Activated CD8-positive, alpha-beta memory T cell treated with anti-CD3 and anti-CD28 coated beads for 24 hours (primary cell): ENCODE data around the gene ALDH1A2.

Source experiments
- DNase-seq: peaks from one replicate; pipeline ENCODE4 v3.0.0-alpha.2; 2020

Gene ALDH1A2

GRCh38 chr15:57941816-57942215 lies 123.7 kb downstream of the ALDH1A2 start:
- DNase-seq = no peak

- no peak for DNase-seq
Measured at GRCh38 chr15:57932348-57932747, 133.2 kb downstream of the ALDH1A2 start.

GRCh38 chr15:57931570-57931969 lies 133.9 kb downstream of the ALDH1A2 start:
- no peak for DNase-seq

DNA sequence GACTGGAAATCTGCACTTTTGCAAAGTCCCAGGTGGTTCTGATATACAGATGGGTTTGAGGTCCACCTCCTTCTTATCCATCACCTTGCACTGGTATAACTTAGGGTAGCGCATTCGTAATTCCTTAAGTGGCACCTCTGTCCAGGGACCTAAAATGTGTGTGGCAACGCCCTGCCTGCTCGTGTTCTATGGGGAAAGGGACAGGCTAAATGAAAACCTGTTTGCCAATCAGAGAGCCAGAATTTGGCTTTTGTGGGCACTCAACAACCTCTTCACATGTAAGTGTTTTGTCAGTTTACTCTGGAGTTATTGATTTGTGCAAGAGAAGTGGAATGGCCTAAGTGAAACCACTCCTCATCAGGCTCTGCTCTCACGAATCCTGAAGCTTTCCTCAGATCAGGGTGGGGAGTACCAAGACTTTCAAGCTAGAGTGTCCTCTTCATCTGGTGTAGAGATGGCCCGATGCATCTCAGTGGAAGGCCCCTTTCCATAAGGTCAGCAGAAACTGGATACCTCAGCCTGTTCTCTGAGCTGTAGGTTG lies 138.3 kb downstream of the ALDH1A2 start:
- DNase-seq = no peak

DNA sequence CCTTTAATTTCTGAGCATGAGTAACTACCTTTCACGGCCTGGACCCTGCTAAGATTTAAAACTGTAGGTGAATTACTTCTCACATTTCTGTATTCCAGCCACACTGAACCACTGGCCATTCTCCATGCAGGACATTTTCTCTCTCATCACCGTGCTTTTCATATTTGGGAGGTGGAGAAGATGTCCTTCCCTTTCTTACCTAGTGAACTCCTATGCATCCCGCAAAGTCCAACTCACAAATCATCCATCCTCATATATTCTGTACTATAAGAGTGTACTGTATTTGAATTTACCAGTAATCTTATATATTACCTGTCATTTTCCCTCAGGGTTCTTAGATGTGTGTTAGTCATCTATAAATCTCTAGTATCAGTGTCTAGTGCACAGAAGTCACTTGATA lies 139.9 kb downstream of the ALDH1A2 start:
- DNase-seq = no peak

DNA sequence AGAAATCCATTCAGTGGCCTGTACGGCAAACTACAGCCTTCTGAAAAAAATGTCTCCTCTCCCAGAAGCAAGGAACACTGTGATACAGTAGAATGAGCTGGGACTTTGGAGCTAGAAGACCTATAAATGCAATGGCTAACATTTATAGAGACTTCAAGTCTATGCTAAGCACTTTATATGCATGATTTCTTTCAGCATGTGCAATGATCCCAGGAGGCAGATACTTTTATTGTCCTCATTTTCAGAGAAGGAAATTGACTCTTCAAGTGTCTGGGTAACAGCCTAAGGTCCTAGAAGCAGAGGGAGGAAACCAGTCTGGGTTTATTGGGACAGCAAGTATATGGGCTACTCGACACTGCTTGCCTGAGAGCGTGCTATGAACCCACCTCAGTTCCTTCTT lies 140.9 kb downstream of the ALDH1A2 start:
- no peak for DNase-seq

GRCh38 chr15:57923750-57924149 lies 141.8 kb downstream of the ALDH1A2 start:
- no peak for DNase-seq

- DNase-seq = no peak
Measured at GRCh38 chr15:57923306-57923705, 142.2 kb downstream of the ALDH1A2 start.

DNA sequence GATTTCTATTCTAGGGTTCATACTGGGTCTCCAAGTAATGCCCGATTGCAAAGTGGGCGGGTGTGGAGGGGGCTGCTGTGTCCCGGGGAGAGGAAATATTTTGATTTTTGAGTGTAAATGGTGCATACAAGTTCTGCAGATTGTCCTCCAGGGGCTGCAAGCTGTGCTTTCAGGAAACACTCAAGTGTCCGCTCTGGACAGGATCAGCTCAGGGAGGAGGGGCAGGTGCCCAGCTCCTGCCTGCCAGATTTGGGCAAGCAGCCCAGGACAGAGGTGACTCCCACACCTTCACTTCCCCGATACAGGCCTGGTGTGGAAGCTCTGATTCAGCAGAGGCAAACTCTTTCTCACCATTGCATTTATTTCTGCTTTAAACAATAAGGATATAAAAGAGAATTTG lies 142.7 kb downstream of the ALDH1A2 start:
- no peak for DNase-seq

DNA sequence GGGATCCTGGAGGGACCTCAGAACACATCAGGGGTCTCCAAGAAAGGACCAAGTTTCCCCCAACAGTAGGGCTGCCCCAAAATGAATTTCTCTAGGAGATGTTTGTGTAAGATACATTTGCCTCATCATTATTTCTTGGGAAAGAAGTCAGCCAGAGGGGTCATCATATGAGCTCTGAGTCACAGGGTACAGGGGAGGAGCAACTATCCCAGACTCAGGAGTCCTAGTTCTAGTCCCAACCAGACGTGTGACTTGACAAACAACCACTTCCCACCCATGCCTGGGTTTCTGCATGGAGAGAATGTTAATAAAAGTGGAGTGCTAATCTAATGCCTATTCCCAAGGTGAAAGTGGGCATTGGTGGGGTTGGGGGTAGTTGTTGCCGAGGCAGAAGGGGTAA lies 144.1 kb downstream of the ALDH1A2 start:
- DNase-seq = no peak

- DNase-seq = no peak
Measured at GRCh38 chr15:57920911-57921310, 144.6 kb downstream of the ALDH1A2 start.

GRCh38 chr15:57919754-57920153 lies 145.8 kb downstream of the ALDH1A2 start:
- no peak for DNase-seq

- no peak for DNase-seq
Measured at GRCh38 chr15:57917998-57918397, 147.5 kb downstream of the ALDH1A2 start.

GRCh38 chr15:57916695-57917094 lies 148.8 kb downstream of the ALDH1A2 start:
- DNase-seq = no peak

GRCh38 chr15:57915827-57916531 lies 149.5 kb downstream of the ALDH1A2 start:
- no peak for DNase-seq

DNA sequence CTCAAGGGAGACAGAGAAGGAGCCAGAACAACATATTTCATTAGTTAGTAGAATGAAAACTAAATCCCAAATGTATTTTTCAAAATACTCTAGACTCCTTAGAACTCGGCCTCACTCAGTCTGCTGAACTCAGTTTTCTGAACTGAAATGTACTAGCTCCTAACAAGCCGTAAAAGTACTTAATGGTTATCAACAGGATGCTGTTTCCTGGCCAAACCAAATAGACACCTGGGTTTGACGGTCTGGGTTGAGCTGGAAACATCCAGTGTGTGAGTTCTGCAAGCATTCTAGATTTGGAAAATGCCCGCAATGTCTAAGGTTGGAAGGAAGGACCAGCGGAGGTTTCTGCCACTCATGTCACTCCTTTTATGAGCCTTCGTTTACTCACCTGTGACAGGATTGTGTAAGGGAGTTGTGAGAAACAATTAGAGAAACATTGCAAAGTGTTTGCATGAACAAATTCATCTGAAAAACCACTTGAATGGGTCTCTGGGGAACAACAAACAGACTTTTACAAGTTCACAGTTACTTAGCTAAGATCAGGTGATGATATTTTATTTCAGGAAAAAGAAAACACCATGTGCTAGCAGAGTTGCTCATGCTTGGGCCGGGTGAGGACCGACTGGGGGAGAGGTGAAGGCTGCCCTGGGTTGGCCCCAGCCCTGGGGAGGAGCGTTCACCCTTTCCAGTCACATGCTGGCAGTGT lies 151.0 kb downstream of the ALDH1A2 start:
- DNase-seq = no peak

DNA sequence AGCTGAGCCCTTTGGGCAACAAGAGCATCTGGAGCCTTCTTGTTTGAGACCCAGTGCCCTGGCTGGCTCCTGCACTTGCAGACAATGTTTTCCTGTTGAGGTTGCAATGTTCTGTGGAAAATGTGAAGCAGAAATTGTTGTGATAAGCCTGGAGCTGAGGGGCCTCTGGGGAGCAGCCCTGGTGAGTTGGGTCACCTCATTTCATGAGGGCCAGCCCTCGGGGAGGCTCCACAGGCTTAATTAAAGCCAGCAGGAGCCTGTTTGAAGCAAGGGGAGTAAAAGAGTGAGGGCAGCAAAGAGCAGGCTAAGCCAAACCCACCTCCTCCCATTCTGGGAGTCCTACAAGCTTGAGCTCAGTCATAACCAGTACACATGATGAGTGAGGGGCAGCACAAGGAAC lies 154.3 kb downstream of the ALDH1A2 start:
- no peak for DNase-seq

DNA sequence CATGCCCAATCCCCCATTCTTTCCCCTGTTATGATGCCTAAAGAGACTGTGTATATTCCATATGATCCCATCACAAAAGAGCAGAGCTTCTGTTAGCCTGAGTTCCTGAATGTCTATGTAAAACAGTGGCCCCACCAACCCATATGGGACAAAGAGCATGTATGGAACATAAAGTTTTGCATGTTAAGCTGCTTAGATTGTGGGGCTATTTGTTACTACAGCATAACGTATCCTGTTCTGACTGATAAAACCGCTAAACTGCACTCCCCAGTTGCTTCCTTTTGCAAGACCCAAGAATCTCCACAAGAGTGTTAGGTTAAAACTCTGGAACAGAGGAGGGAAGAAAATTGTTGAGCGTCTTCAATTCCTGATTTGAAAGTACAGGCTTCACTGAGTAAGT lies 154.8 kb downstream of the ALDH1A2 start:
- no peak for DNase-seq

GRCh38 chr15:57909388-57909787 lies 156.1 kb downstream of the ALDH1A2 start:
- DNase-seq = no peak

- DNase-seq = no peak
Measured at GRCh38 chr15:57903626-57904025, 161.9 kb downstream of the ALDH1A2 start.
